Erythroblast (primary cell): Measurements from ENCODE around the gene TENT5A.

Source experiments
- GATA1 ChIP-seq: IDR thresholded peaks from 2 replicates; pipeline ENCODE4 v1.6.1; 2011; ENCODE audit warnings: low read depth, mild to moderate bottlenecking, control low read depth, low read length, moderate library complexity
- POLR2A ChIP-seq: IDR thresholded peaks from 2 replicates; pipeline ENCODE4 v1.6.1; 2011; ENCODE audit warnings: mild to moderate bottlenecking, low read length

DNA sequence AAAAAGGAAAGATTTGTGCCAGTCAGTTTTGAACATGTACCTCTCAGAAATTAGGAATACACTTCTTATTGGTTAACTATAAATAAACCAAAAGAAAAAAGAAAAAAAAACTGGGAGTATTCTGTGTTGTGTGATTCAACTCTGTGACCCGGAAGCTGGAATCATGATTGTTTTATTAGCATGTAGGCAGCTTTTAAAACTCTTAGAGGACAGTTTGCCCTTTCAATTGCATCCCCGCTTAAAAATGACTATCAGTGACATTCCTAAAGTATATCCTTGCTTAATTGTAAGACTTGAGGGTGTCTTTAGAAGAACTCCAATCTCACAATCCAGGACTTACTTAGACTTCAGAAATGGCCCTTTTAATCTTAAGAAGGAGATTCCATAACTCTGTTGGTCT, 29.1 kb upstream of the TENT5A start:
- no peak for TF ChIP-seq POLR2A
- TF ChIP-seq GATA1, result no peak
